Ascending aorta (tissue), 2 donors: ENCODE results near the gene ZNF865. TPM values are rescaled to one million over a fixed set of nuclear protein-coding genes. Genes with fewer than 3 reads are reported as not detected.
A peak's percentile ranks its signal among the peaks of the same experiment; 100 is the strongest.

Experiments used
- DNase-seq, 2 donors: peaks; one replicate each; pipeline ENCODE4 v3.0.0-alpha.2; 2019; ENCODE audit warnings: low spot score in 2 of 2
- H3K27ac ChIP-seq, 2 donors: fragments of 200-600 bp; sonication (generic); one replicate each; pipeline ENCODE4 v1.5.1; 2016 to 2017; ENCODE audit warnings: mild to moderate bottlenecking in 1 of 2
- H3K27me3 ChIP-seq: fragments of 200-600 bp; sonication (generic); one replicate; pipeline ENCODE4 v1.5.1; 2017
- H3K36me3 ChIP-seq, 2 donors: fragments of 200-600 bp; sonication (generic); one replicate each; pipeline ENCODE4 v1.5.1; 2016
- H3K4me1 ChIP-seq, 2 donors: fragments of 200-600 bp; sonication (generic); one replicate each; pipeline ENCODE4 v1.5.1; 2016 to 2017; ENCODE audit warnings: mild to moderate bottlenecking in 1 of 2
- H3K4me3 ChIP-seq, 2 donors: fragments of 200-600 bp; sonication (generic); one replicate each; pipeline ENCODE4 v1.5.1; 2016 to 2017; ENCODE audit warnings: mild to moderate bottlenecking in 1 of 2
- H3K9me3 ChIP-seq, 2 donors: fragments of 200-600 bp; sonication (generic); one replicate each; pipeline ENCODE4 v1.5.1; 2016
- CTCF ChIP-seq, 3 experiments: fragments of 200-600 bp in 2 of 3; fragments of 450-650 bp in 1 of 3; sonication (generic) in 2 of 3; IDR thresholded peaks; one replicate each; pipeline ENCODE4 v1.5.1; 2016 to 2019; ENCODE audit warnings: antibody characterized with exemption in 3 of 3, mild to moderate bottlenecking in 1 of 3, moderate library complexity in 1 of 3
- intact Hi-C: fragments of 100-400 bp; cut with DNase I; formaldehyde crosslinking; loops from one replicate; pipeline ENCODE4 v1.15.1; 2023
- total RNA-seq: library from RNA; depleted of rRNA; stranded (reverse); fragments of >200 nt; gene quantifications from one replicate; pipeline ENCODE4 v1.1.0, GENCODE V29; 2016

ZNF865 gene
- total RNA-seq, 1 donor from 2014 or later: 22.0 TPM

- intact Hi-C loops: loop anchor here (5.0 to 10.0 kb wide), 3 partner anchors 535 to 1455 kb away; partner anchors contain the start of genes LENG8, PPP1R12C and TSEN34
These were observed 44.7 kb downstream of the ZNF865 start for GRCh38 chr19:55650126-55650557.

DNA sequence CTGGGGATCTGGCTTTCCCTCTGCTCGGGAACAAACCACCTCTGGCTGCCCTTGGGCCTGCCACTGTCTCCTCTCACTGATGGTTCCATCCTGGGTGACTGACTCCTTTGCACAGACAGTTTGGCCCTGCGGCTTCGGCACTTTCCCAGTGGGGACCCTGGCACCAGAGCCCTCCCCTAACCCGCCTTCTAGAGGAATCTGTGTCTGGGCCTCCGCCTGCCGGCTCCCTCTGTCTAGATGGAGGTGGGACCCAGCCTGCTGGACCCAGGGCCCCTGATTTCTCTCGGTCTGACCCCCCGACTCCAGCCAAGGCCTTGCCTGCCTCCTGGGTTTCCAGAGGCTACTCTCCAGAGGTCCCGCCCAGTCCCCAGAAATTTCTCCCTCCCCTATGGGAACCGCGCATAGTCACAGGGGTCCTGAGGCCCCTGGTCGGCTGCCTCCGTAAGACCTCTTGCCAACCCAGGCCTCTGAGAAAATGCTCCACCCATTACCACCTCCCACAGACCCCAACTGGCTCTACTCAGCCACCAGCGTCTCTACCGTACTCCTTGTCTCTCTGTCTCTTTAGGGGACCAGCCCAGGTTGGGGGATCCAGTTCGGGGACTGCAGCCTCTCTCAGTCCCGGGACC, 45.3 kb downstream of the ZNF865 start:
- no peaks in the 10 kb centered on the region for H3K36me3 ChIP-seq
- peaks cover 0 to 10% of the 10 kb centered on the region in 2 donors for H3K4me1 ChIP-seq
- DNase-seq: no peak
- H3K9me3 ChIP-seq: no peaks in the 10 kb centered on the region
- TF ChIP-seq CTCF (IDR thresholded peaks at IDR 0.05): no peak
- H3K4me3 ChIP-seq: no peak overlapping the region
- no peak overlapping the region for H3K27ac ChIP-seq
- intact Hi-C loops: loop anchor here (5.0 to 10.0 kb wide), 3 partner anchors 536 to 1456 kb away; partner anchors contain the start of genes LENG8, PPP1R12C and TSEN34
- H3K27me3 ChIP-seq: no peaks in the 10 kb centered on the region

More at GRCh38 chr19:55650126-55650557, 44.7 kb downstream of the ZNF865 start:
- H3K27ac ChIP-seq: no peak overlapping the region
- no peak for TF ChIP-seq CTCF (IDR thresholded peaks at IDR 0.05)
- peaks cover 3 to 5% of the 10 kb centered on the region in 2 donors for H3K36me3 ChIP-seq
- no peaks in the 10 kb centered on the region for H3K9me3 ChIP-seq
- no peak overlapping the region for H3K4me3 ChIP-seq
- H3K4me1 ChIP-seq: peaks cover 0 to 10% of the 10 kb centered on the region in 2 donors
- no peaks in the 10 kb centered on the region for H3K27me3 ChIP-seq
- DNase-seq: no peak

- TF ChIP-seq CTCF (IDR thresholded peaks at IDR 0.05): no peak
- Histone ChIP-seq H3K4me1 (peaks cover 2 to 16% of the 10 kb centered on the region in 2 donors), H3K27ac (no peak overlapping the region), H3K36me3 (no peaks in the 10 kb centered on the region), H3K4me3 (no peak overlapping the region), H3K9me3 (no peaks in the 10 kb centered on the region), H3K27me3 (no peaks in the 10 kb centered on the region)
- DNase-seq: no peak
- intact Hi-C loops: loop anchor here (5.0 to 10.0 kb wide), 3 partner anchors 536 to 1456 kb away; partner anchors contain the start of genes LENG8, PPP1R12C and TSEN34
These were observed 45.8 kb downstream of the ZNF865 start for GRCh38 chr19:55651236-55651635.

- Histone ChIP-seq H3K27ac (peak overlapping the region; percentile 97), H3K4me3 (peak overlapping the region in 1 of 2 donors; percentile 77), H3K9me3 (no peaks in the 10 kb centered on the region), H3K27me3 (no peaks in the 10 kb centered on the region), H3K36me3 (no peaks in the 10 kb centered on the region), H3K4me1 (peaks cover 15 to 25% of the 10 kb centered on the region in 2 donors)
- no peak for DNase-seq
- TF ChIP-seq CTCF (IDR thresholded peaks at IDR 0.05): no peak
- intact Hi-C loops: loop anchor here (1.0 to 10.0 kb wide), 4 partner anchors 20 to 1458 kb away; partner anchors contain the start of genes LENG8, PPP1R12C and TSEN34
These were observed 47.1 kb downstream of the ZNF865 start for GRCh38 chr19:55652311-55653128.

GRCh38 chr19:55653651-55654322, 48.3 kb downstream of the ZNF865 start:
- intact Hi-C loops: loop anchor here (1.0 to 10.0 kb wide), 7 partner anchors 21 to 1459 kb away; partner anchors contain the start of genes EPN1, LENG8, PPP1R12C and PPP6R1
- Histone ChIP-seq H3K36me3 (no peaks in the 10 kb centered on the region), H3K27me3 (no peaks in the 10 kb centered on the region), H3K27ac (peak overlapping the region; percentile 97), H3K4me1 (peaks cover 18 to 36% of the 10 kb centered on the region in 2 donors), H3K4me3 (peak overlapping the region; percentile 77 to 89), H3K9me3 (no peaks in the 10 kb centered on the region)
- TF ChIP-seq CTCF (IDR thresholded peaks at IDR 0.05): peak; percentile 94 to 100 (median 96)
- peak; percentile 95 to 99 for DNase-seq
